ENCODE measurements around the gene KCNH4. TPM values are rescaled to one million over a fixed set of nuclear protein-coding genes. Genes with fewer than 3 reads are reported as not detected.

The KCNH4 gene
- total and polyA plus RNA-seq, 2 of the 13 experiments (the other 11 are each of a cell fraction or from before 2014, with no cell fraction given), result 0.01 to 0.09 TPM

GRCh38 chr17:42135664-42136653 is 45.0 kb downstream of the KCNH4 start (continued):
- TF ChIP-seq ZNF280B (CRISPR knock-in tag; IDR thresholded peaks at IDR 0.05; ENCODE audit: borderline replicate concordance) (no peak), RFXANK (CRISPR knock-in tag; IDR thresholded peaks at IDR 0.05) (no peak), ZNF337 (CRISPR knock-in tag; IDR thresholded peaks at IDR 0.05; ENCODE audit: borderline replicate concordance, low read depth) (no peak), PCBP2 (optimal IDR thresholded peaks at IDR 0.05; ENCODE audit: low read depth, low read length, poor library complexity, severe bottlenecking) (no peak), ZNF513 (CRISPR knock-in tag; conservative IDR thresholded peaks at IDR 0.05) (no peak), CC2D1A (CRISPR knock-in tag; IDR thresholded peaks at IDR 0.05) (no peak), ZBTB42 (CRISPR knock-in tag; IDR thresholded peaks at IDR 0.05) (no peak), MEIS2 (CRISPR knock-in tag; IDR thresholded peaks at IDR 0.05) (no peak), SMARCC2 (IDR thresholded peaks at IDR 0.05) (no peak), ZNF83 (CRISPR knock-in tag; IDR thresholded peaks at IDR 0.05; ENCODE audit: borderline replicate concordance) (no peak), AHDC1 (CRISPR knock-in tag; IDR thresholded peaks at IDR 0.05; ENCODE audit: borderline replicate concordance) (peak; percentile 69; the same call in 1 of the 2 replicates), ZNF12 (CRISPR knock-in tag; IDR thresholded peaks at IDR 0.05) (no peak), SIN3B (IDR thresholded peaks at IDR 0.05; ENCODE audit: low read length) (no peak), PPARG (CRISPR knock-in tag; conservative IDR thresholded peaks at IDR 0.05) (peak; percentile 98), ZNF362 (CRISPR knock-in tag; IDR thresholded peaks at IDR 0.05; ENCODE audit: borderline replicate concordance) (no peak), KLF6 (CRISPR knock-in tag; IDR thresholded peaks at IDR 0.05) (no peak), MED13 (CRISPR knock-in tag; IDR thresholded peaks at IDR 0.05) (no peak), KAT2B (IDR thresholded peaks at IDR 0.05; ENCODE audit: borderline replicate concordance, low read depth, low read length) (no peak), MED8 (CRISPR knock-in tag; IDR thresholded peaks at IDR 0.05; ENCODE audit: insufficient replicate concordance) (no peak), THAP11 (CRISPR knock-in tag; IDR thresholded peaks at IDR 0.05) (peak; percentile 87)

Data from HepG2 (cell line).